CD4-positive, alpha-beta T cell (primary cell): ENCODE results near the gene POU3F1. TPM values are rescaled to one million over a fixed set of nuclear protein-coding genes. Genes with fewer than 3 reads are reported as not detected.

Experiments
- ATAC-seq: fragments of 200-7000 bp; cut with Tn5 transposase; one replicate; pipeline ENCODE4 v1.10.0; 2022; ENCODE audit warnings: mild to moderate bottlenecking; ENCODE audit not compliant: poor library complexity
- CTCF ChIA-PET: fragments of 350-600 bp; sonication (Branson Sonifier 250); formaldehyde crosslinking; loops from one replicate; lab custom pipeline; 2021; ENCODE audit warnings: antibody characterized with exemption, inconsistent platforms; lab: Charles Lee
- POLR2A ChIA-PET: fragments of 350-600 bp; sonication (Branson Sonifier 250); formaldehyde crosslinking; loops from one replicate; lab custom pipeline; 2021; ENCODE audit warnings: antibody characterized with exemption, inconsistent platforms; lab: Charles Lee
- DNase-seq, 14 experiments: peaks; one replicate each; pipeline ENCODE4 v3.0.0-alpha.2; 2013 to 2020; ENCODE audit warnings: mixed read lengths in 2 of 14
- H3K27ac ChIP-seq, 2 donors: one replicate each; pipeline versions ENCODE4 v1.5.1 to v1.7.0; 2013; ENCODE audit warnings: low read length in 2 of 2, low read depth in 1 of 2, mild to moderate bottlenecking in 1 of 2
- H3K27me3 ChIP-seq, 2 experiments: 1 replicate in 1 of 2; 2 replicates in 1 of 2; pipeline versions ENCODE4 v1.6.1 to v1.7.0; 2013; ENCODE audit warnings: low read length in 2 of 2, control low read depth in 1 of 2, mild to moderate bottlenecking in 1 of 2, moderate library complexity in 1 of 2; ENCODE audit not compliant: insufficient read depth in 2 of 2, control insufficient read depth in 1 of 2
- H3K36me3 ChIP-seq: one replicate; pipeline ENCODE4 v1.6.1; 2013; ENCODE audit warnings: low read length, control low read depth; ENCODE audit not compliant: insufficient read depth
- H3K4me1 ChIP-seq: one replicate; pipeline ENCODE4 v1.6.1; 2013; ENCODE audit warnings: low read length, control low read depth; ENCODE audit not compliant: insufficient read depth
- H3K4me3 ChIP-seq: one replicate; pipeline ENCODE4 v1.5.1; 2013; ENCODE audit warnings: mild to moderate bottlenecking, low read length, moderate library complexity
- H3K9me3 ChIP-seq, 2 experiments: 1 replicate in 1 of 2; 2 replicates in 1 of 2; pipeline versions ENCODE4 v1.6.1 to v1.7.0; 2013; ENCODE audit warnings: low read length in 2 of 2, mild to moderate bottlenecking in 2 of 2, control low read depth in 1 of 2, moderate library complexity in 1 of 2; ENCODE audit not compliant: control insufficient read depth in 1 of 2, insufficient read depth in 1 of 2
- H3K27ac Mint-ChIP-seq: one replicate; pipeline ENCODE4 v1.8.0; 2020; ENCODE audit warnings: mixed read lengths
- H3K27me3 Mint-ChIP-seq: one replicate; pipeline ENCODE4 v1.8.0; 2021; ENCODE audit warnings: mixed read lengths
- H3K36me3 Mint-ChIP-seq: one replicate; pipeline ENCODE4 v1.8.0; 2021; ENCODE audit warnings: low read depth, mixed read lengths
- H3K4me1 Mint-ChIP-seq: one replicate; pipeline ENCODE4 v1.8.0; 2021; ENCODE audit warnings: low read depth, mixed read lengths
- H3K4me3 Mint-ChIP-seq: one replicate; pipeline ENCODE4 v1.8.0; 2020; ENCODE audit warnings: mild to moderate bottlenecking, mixed read lengths
- H3K9me3 Mint-ChIP-seq: one replicate; pipeline ENCODE4 v1.8.0; 2020; ENCODE audit warnings: mixed read lengths
- intact Hi-C, 2 experiments: fragments of 100-400 bp; cut with DNase I in 1 of 2; cut with micrococcal nuclease in 1 of 2; formaldehyde crosslinking; loops; one replicate each; pipeline versions ENCODE4 v1.15.1 to v1.9.0; 2023 to 2025; cut with DNase I, micrococcal nuclease
- total RNA-seq, 174 experiments: library from RNA in 2 of 174; stranded (reverse) in 2 of 174; gene quantifications; one replicate each; pipeline ENCODE4 v1.2.3 and lab custom pipeline; 2021 to 2026
- TF ChIP-seq, protein P1 (sequence below): fragments of 200-600 bp; IDR thresholded peaks from one replicate; pipeline ENCODE4 v1.8.0; 2022; ENCODE audit warnings: antibody characterized with exemption, mild to moderate bottlenecking

POU3F1 gene
- total RNA-seq, 2 experiments from 2014 or later: 0.22 to 0.27 TPM

DNA sequence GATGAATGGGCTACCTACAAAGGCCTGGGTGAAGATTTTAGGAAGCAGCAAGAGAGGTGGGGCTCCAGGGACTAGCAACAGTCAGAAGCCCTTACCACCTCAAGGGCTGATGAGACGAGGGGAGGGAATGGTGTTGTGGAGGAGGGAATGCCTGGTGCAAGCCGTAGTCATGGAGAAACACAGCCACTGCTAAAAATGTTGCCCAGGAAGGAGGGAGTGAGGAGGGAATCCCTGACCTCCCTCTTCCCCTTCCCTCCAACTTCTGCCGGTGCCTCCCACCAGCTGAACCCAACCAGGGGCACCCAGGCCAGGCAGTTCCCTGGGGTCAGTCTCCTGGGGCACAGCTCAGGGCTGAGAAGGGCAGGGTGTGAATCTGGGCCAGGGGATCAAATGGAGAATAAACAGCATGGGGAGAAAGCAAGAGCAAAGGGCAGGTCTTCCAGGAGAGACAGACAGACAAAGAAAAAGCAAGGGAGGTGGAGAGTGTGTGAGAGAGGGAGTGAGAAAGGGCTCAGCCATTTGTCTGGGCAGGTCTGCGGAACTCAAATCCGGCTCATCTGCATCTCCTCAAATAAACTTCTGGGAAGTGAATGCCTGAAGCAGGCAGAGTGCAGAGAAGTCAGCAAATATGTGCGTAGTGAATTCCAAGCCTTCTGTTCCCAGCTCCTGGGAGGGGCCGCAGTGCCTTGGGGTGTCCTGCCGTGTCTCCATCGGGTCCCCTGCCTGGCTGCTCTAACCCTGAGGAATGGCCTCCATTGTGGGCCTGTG lies 27.1 kb upstream of the POU3F1 start:
- Mint-ChIP-seq H3K4me1 (no peaks in the 10 kb centered on the region), H3K9me3 (no peaks in the 10 kb centered on the region), H3K4me3 (no peak overlapping the region), H3K27ac (no peak overlapping the region), H3K27me3 (peaks cover 32% of the 10 kb centered on the region), H3K36me3 (no peaks in the 10 kb centered on the region)
- intact Hi-C loops: no loop called here
- ChIA-PET POLR2A (no interaction called here), CTCF (no interaction called here)
- TF ChIP-seq, protein P1, sequence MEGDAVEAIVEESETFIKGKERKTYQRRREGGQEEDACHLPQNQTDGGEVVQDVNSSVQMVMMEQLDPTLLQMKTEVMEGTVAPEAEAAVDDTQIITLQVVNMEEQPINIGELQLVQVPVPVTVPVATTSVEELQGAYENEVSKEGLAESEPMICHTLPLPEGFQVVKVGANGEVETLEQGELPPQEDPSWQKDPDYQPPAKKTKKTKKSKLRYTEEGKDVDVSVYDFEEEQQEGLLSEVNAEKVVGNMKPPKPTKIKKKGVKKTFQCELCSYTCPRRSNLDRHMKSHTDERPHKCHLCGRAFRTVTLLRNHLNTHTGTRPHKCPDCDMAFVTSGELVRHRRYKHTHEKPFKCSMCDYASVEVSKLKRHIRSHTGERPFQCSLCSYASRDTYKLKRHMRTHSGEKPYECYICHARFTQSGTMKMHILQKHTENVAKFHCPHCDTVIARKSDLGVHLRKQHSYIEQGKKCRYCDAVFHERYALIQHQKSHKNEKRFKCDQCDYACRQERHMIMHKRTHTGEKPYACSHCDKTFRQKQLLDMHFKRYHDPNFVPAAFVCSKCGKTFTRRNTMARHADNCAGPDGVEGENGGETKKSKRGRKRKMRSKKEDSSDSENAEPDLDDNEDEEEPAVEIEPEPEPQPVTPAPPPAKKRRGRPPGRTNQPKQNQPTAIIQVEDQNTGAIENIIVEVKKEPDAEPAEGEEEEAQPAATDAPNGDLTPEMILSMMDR: no peak
- Histone ChIP-seq H3K4me1 (no peaks in the 10 kb centered on the region), H3K4me3 (no peak overlapping the region), H3K36me3 (no peaks in the 10 kb centered on the region), H3K27me3 (peaks cover 0 to 18% of the 10 kb centered on the region in 2 experiments), H3K27ac (no peak overlapping the region), H3K9me3 (no peaks in the 10 kb centered on the region)
- ATAC-seq (no peak), DNase-seq (no peak)

DNA sequence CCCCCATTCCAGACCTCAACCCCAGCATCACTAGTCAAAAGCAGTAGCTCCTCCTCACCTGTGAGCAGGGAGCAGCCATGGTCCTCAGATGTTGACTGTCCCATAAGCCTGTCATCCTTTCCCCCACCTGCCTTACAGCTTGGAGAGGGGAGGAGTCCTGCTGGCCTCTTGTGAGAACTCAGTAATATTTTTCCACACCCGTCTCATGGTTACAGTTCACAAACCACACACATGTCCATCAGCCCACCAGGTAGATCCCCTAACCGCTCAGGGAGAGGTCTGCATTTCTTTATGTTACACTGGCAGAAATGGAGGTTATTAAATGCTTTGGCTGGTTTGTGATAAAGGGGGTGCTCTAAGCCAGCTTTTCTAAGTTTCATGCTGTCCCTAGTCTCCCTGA lies 26.3 kb upstream of the POU3F1 start:
- DNase-seq: no peak
- Mint-ChIP-seq H3K36me3 (no peaks in the 10 kb centered on the region), H3K27ac (no peak overlapping the region), H3K27me3 (peaks cover 39% of the 10 kb centered on the region), H3K4me1 (no peaks in the 10 kb centered on the region), H3K9me3 (no peaks in the 10 kb centered on the region), H3K4me3 (no peak overlapping the region)
- ATAC-seq: no peak
- Histone ChIP-seq H3K27me3 (peaks cover 4 to 18% of the 10 kb centered on the region in 2 experiments), H3K9me3 (no peaks in the 10 kb centered on the region), H3K36me3 (no peaks in the 10 kb centered on the region), H3K27ac (no peak overlapping the region), H3K4me3 (no peak overlapping the region), H3K4me1 (no peaks in the 10 kb centered on the region)
- TF ChIP-seq, protein P1: no peak
- intact Hi-C loops: no loop called here
- POLR2A ChIA-PET: no interaction called here
- CTCF ChIA-PET: no interaction called here

DNA sequence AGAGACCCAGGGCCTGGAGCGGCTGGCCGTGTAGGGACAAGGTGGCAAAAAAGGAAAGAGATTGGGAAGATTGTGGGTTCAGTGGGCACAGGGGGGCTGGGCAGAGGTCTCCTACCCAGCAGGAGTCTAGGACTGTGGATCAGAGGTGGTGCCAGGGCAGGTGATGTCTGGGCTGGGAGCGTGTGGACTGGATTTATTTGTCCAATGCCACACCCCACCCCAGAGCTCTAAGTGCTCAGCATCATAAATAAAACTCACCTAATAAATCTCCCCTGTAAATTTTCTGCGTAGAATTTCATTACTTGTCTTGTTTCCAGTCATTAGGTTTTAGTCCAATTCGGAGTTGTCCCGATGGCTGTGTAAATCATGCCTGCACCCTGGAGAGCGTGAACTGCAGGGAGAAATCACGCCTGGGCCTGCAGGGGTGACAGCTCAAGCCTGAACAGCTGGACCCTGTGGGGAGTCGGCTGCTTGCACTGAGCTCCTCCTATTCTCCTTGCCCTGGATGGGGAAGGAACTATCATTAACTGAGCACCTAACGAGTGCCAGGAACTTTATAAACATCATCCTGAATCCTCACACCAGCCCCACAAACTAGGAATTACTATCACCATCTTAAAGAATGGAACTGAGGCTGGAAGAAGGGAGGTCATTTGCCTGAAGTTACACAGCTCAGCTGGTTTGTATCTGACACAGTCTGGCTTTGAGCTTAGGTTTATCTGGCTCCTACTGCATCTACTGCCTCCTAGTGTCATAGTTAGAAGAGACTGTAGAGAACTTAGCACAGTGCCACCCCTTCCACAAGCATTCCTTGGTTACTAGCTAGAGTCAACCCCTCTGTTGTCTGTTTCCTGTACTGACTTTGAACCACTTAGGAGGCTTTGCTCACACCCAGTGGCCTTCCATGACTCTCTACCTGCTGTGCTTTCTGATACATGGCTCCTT lies 25.0 kb upstream of the POU3F1 start:
- DNase-seq (peak in 2 of 14 experiments; percentile 16 to 18), ATAC-seq (no peak)
- H3K36me3 Mint-ChIP-seq: no peaks in the 10 kb centered on the region
- ChIA-PET POLR2A (no interaction called here), CTCF (interaction anchor here (0.6 to 1.4 kb wide), 2 partner anchors 24 to 45 kb away, joined by 3 read pairs; no protein-coding TSS in a partner anchor)
- no peaks in the 10 kb centered on the region for H3K9me3 ChIP-seq
- peaks cover 42% of the 10 kb centered on the region for H3K27me3 Mint-ChIP-seq
- H3K9me3 Mint-ChIP-seq: no peaks in the 10 kb centered on the region
- H3K4me3 Mint-ChIP-seq: no peak overlapping the region
- H3K36me3 ChIP-seq: no peaks in the 10 kb centered on the region
- no peak overlapping the region for H3K4me3 ChIP-seq
- no peaks in the 10 kb centered on the region for H3K4me1 Mint-ChIP-seq
- no peak overlapping the region for H3K27ac ChIP-seq
- peaks cover 4 to 18% of the 10 kb centered on the region in 2 experiments for H3K27me3 ChIP-seq
- H3K27ac Mint-ChIP-seq: no peak overlapping the region
- TF ChIP-seq, protein P1: no peak
- intact Hi-C loops: no loop called here
- no peaks in the 10 kb centered on the region for H3K4me1 ChIP-seq
